IgD-negative memory B cell (primary cell): ENCODE data around the gene LARP4B. TPM values are rescaled to one million over a fixed set of nuclear protein-coding genes. Genes with fewer than 3 reads are reported as not detected.

Source experiments
- H3K27ac Mint-ChIP-seq, 3 donors: one replicate each; pipeline ENCODE4 v1.8.0; 2020 to 2022; ENCODE audit warnings: mild to moderate bottlenecking in 3 of 3, mixed read lengths in 3 of 3, moderate library complexity in 1 of 3
- H3K27me3 Mint-ChIP-seq: one replicate; pipeline ENCODE4 v1.8.0; 2021; ENCODE audit warnings: mixed read lengths
- H3K36me3 Mint-ChIP-seq: one replicate; pipeline ENCODE4 v1.8.0; 2020; ENCODE audit warnings: mild to moderate bottlenecking, mixed read lengths
- H3K4me1 Mint-ChIP-seq, 3 donors: one replicate each; pipeline ENCODE4 v1.8.0; 2020 to 2022; ENCODE audit warnings: mixed read lengths in 3 of 3, mild to moderate bottlenecking in 1 of 3
- H3K4me3 Mint-ChIP-seq, 4 donors: one replicate each; pipeline ENCODE4 v1.8.0; 2020 to 2022; ENCODE audit warnings: mild to moderate bottlenecking in 4 of 4, mixed read lengths in 4 of 4, moderate library complexity in 3 of 4
- H3K9me3 Mint-ChIP-seq, 3 donors: one replicate each; pipeline ENCODE4 v1.8.0; 2020 to 2021; ENCODE audit warnings: mixed read lengths in 3 of 3, mild to moderate bottlenecking in 1 of 3
- polyA plus RNA-seq: library from polyadenylated mRNA; unstranded; fragments of 300-500 nt; fragmentation: Illumina TruSeq; gene quantifications from one replicate; pipeline ENCODE4 v1.2.3, GENCODE V29; 2021

LARP4B gene
- polyA plus RNA-seq, 1 donor from 2014 or later = 31.3 TPM

DNA sequence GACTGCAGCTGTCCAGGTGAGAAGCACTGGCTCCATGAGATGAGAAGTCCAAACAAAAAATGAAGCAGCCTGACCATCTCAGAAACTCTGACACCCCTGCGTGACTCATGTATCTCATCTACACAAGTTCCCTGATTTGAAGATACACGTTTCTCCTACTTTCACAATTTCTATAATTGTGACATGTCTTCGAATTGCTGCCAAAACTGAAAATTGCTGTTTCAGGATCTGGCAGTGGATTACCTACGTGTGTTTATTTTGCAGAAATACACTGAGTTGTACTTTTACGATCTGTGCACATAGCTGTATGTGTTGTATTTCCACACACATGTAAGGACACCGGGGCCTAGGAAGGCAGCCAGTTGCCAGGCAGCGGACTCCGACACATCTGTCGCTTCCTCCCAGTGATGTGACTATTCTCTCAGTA lies 53.2 kb downstream of the LARP4B start:
- peaks cover 3% of the 10 kb centered on the region for H3K36me3 Mint-ChIP-seq
- peaks cover 0 to 10% (median 4%) of the 10 kb centered on the region in 3 donors for H3K4me1 Mint-ChIP-seq
- H3K27me3 Mint-ChIP-seq = no peaks in the 10 kb centered on the region
- H3K4me3 Mint-ChIP-seq = no peak overlapping the region
- no peaks in the 10 kb centered on the region for H3K9me3 Mint-ChIP-seq
- no peak overlapping the region for H3K27ac Mint-ChIP-seq

DNA sequence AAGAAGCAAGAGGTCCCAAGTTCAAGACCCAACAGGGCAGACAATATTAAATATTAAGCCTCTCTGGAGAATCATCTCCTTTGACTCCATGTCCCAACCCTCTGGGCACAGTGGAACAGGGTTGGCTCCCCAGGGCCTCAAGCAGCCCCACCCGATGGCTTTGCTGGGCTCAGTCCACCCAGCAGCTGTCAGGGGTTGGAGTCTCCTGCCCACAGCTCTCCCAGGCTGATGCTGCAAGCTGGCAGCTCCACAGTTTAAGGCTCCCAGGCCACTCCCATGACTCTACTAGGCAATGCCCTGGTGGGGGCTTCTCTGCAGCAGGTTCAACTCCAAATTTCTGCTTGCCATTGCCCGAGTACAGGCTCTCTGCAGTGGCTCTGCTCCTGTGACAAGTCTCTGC lies 55.1 kb downstream of the LARP4B start:
- Mint-ChIP-seq H3K9me3 (no peaks in the 10 kb centered on the region), H3K27me3 (no peaks in the 10 kb centered on the region), H3K36me3 (peaks cover 3% of the 10 kb centered on the region), H3K4me3 (no peak overlapping the region), H3K27ac (no peak overlapping the region), H3K4me1 (peaks cover 2 to 16% (median 15%) of the 10 kb centered on the region in 3 donors)

GRCh38 chr10:873020-873419 lies 58.5 kb downstream of the LARP4B start:
- H3K27ac Mint-ChIP-seq = no peak overlapping the region
- H3K27me3 Mint-ChIP-seq = no peaks in the 10 kb centered on the region

GRCh38 chr10:871951-872403 lies 59.5 kb downstream of the LARP4B start:
- Mint-ChIP-seq H3K9me3 (no peaks in the 10 kb centered on the region), H3K4me1 (peaks cover 11 to 28% (median 21%) of the 10 kb centered on the region in 3 donors), H3K36me3 (no peaks in the 10 kb centered on the region), H3K27me3 (no peaks in the 10 kb centered on the region), H3K27ac (peak overlapping the region in 1 of 3 donors; percentile 88), H3K4me3 (peak overlapping the region in 1 of 4 donors; percentile 47)

More at GRCh38 chr10:873020-873419, 58.5 kb downstream of the LARP4B start:
- Mint-ChIP-seq H3K4me3 (peak overlapping the region in 1 of 4 donors; percentile 38), H3K9me3 (no peaks in the 10 kb centered on the region), H3K36me3 (no peaks in the 10 kb centered on the region), H3K4me1 (peaks cover 9 to 26% (median 21%) of the 10 kb centered on the region in 3 donors)

GRCh38 chr10:870564-871166 lies 60.8 kb downstream of the LARP4B start:
- H3K36me3 Mint-ChIP-seq = peaks cover 2% of the 10 kb centered on the region
- H3K4me1 Mint-ChIP-seq = peaks cover 15 to 31% (median 21%) of the 10 kb centered on the region in 3 donors
- H3K27ac Mint-ChIP-seq = peak overlapping the region; percentile 10 to 88 (median 64)
- H3K9me3 Mint-ChIP-seq = no peaks in the 10 kb centered on the region
- H3K4me3 Mint-ChIP-seq = no peak overlapping the region
- no peaks in the 10 kb centered on the region for H3K27me3 Mint-ChIP-seq

DNA sequence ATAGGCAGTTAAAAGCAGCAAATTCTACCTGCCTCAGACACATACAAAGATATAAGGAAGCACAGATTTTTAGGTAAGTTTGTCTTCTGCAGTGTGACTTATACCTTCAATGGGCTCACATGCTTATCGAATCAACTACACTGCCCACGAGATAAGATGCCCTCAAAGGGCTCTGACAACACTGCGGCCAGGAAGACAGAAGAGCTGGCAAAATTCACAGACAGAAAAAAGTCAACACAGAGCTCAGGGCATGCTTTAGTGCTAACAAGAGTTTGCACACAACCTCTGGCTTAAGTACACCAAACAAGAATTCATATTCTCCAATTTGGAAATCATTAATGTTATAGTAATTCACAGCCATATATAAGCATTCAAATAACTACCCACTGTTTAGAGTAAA lies 62.3 kb downstream of the LARP4B start:
- Mint-ChIP-seq H3K27me3 (no peaks in the 10 kb centered on the region), H3K9me3 (no peaks in the 10 kb centered on the region), H3K36me3 (peaks cover 4% of the 10 kb centered on the region), H3K4me1 (peaks cover 11 to 32% (median 17%) of the 10 kb centered on the region in 3 donors), H3K27ac (no peak overlapping the region), H3K4me3 (no peak overlapping the region)

DNA sequence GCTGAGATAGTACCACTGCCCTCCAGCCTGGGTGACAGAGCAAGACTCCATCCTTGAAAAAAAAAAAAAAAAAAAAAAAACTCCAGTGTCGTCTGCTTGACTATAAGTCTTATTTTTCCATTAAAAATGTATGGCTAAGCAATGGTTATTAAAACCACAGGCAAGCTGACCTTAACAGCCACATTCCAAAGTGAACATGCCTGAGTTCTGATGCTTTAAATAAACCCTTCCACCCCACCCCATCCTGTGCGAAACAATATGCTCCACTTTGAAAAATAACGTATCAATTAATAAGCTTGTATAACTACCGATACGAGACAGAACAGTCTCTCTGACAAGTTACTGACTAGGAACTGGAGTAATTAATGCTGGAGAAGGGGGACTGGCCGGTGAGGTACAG lies 63.7 kb downstream of the LARP4B start:
- peaks cover 11 to 32% (median 17%) of the 10 kb centered on the region in 3 donors for H3K4me1 Mint-ChIP-seq
- H3K9me3 Mint-ChIP-seq = no peaks in the 10 kb centered on the region
- H3K36me3 Mint-ChIP-seq = peaks cover 6% of the 10 kb centered on the region
- no peak overlapping the region for H3K27ac Mint-ChIP-seq
- H3K4me3 Mint-ChIP-seq = no peak overlapping the region
- H3K27me3 Mint-ChIP-seq = no peaks in the 10 kb centered on the region

- Mint-ChIP-seq H3K27me3 (no peaks in the 10 kb centered on the region), H3K4me3 (peak overlapping the region in 1 of 4 donors; percentile 36), H3K4me1 (peaks cover 5 to 22% (median 16%) of the 10 kb centered on the region in 3 donors), H3K36me3 (peaks cover 8% of the 10 kb centered on the region), H3K9me3 (no peaks in the 10 kb centered on the region), H3K27ac (peak overlapping the region in 2 of 3 donors; percentile 57 to 90)
Measured at GRCh38 chr10:866577-866941, 64.9 kb downstream of the LARP4B start.

GRCh38 chr10:865924-866576 lies 65.5 kb downstream of the LARP4B start:
- Mint-ChIP-seq H3K36me3 (peaks cover 8% of the 10 kb centered on the region), H3K4me1 (peaks cover 5 to 19% (median 14%) of the 10 kb centered on the region in 3 donors), H3K27ac (peak overlapping the region in 2 of 3 donors; percentile 57 to 90), H3K27me3 (no peaks in the 10 kb centered on the region), H3K4me3 (no peak overlapping the region), H3K9me3 (no peaks in the 10 kb centered on the region)

- H3K9me3 Mint-ChIP-seq = no peaks in the 10 kb centered on the region
- peak overlapping the region in 1 of 4 donors; percentile 14 for H3K4me3 Mint-ChIP-seq
- H3K27ac Mint-ChIP-seq = peak overlapping the region in 1 of 3 donors; percentile 90
- H3K27me3 Mint-ChIP-seq = no peaks in the 10 kb centered on the region
- peaks cover 8% of the 10 kb centered on the region for H3K36me3 Mint-ChIP-seq
- peaks cover 5 to 13% (median 9%) of the 10 kb centered on the region in 3 donors for H3K4me1 Mint-ChIP-seq
Measured at GRCh38 chr10:865257-865656, 66.2 kb downstream of the LARP4B start.

DNA sequence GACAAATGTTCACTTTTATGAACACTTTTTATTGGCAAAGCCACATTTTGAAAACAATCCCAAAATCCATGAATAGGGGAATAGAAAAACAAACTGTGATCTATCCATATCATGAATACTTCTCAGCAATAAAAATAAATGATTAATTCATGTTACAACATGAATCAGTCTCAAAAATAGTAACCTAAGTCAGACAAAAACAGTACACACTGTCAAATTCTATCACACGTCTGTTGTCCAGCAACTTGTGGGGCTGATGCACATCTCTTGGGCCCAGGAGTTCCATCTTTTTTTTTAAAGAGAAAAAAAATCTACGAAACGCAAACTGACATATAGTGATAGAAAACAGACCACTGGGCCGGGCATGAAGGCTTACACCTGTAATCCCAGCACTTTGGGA lies 71.0 kb downstream of the LARP4B start:
- H3K27me3 Mint-ChIP-seq = no peaks in the 10 kb centered on the region
- H3K4me1 Mint-ChIP-seq = peaks cover 8 to 21% (median 13%) of the 10 kb centered on the region in 3 donors
- peak overlapping the region in 1 of 4 donors; percentile 17 for H3K4me3 Mint-ChIP-seq
- no peak overlapping the region for H3K27ac Mint-ChIP-seq
- peaks cover 6% of the 10 kb centered on the region for H3K36me3 Mint-ChIP-seq
- no peaks in the 10 kb centered on the region for H3K9me3 Mint-ChIP-seq

- Mint-ChIP-seq H3K36me3 (peaks cover 2% of the 10 kb centered on the region), H3K27me3 (no peaks in the 10 kb centered on the region), H3K4me3 (no peak overlapping the region), H3K9me3 (no peaks in the 10 kb centered on the region), H3K4me1 (peaks cover 19 to 40% (median 32%) of the 10 kb centered on the region in 3 donors), H3K27ac (peak overlapping the region in 1 of 3 donors; percentile 69)
Measured at GRCh38 chr10:856416-857157, 74.9 kb downstream of the LARP4B start.

DNA sequence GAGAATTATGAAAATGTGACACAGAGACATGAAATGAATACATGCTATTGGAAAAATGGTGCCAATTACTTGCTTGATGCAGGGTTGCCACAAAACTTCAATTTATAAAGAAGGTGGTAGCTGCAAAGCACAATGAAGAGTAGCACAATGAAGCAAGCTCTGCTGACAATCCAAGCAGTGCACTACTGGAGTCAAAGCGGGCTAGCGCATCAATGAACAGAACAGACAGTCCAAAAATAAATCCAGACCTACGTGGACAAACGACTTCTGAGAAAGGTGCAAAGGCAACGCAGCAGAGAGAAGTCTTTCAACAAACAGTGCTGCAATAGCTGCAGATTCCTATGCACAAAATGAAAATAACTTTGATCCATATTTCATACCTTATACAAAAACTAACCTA lies 75.8 kb downstream of the LARP4B start:
- H3K27me3 Mint-ChIP-seq = no peaks in the 10 kb centered on the region
- H3K36me3 Mint-ChIP-seq = peaks cover 2% of the 10 kb centered on the region
- H3K4me3 Mint-ChIP-seq = no peak overlapping the region
- H3K27ac Mint-ChIP-seq = no peak overlapping the region
- no peaks in the 10 kb centered on the region for H3K9me3 Mint-ChIP-seq
- peaks cover 25 to 43% (median 37%) of the 10 kb centered on the region in 3 donors for H3K4me1 Mint-ChIP-seq

- no peak overlapping the region for H3K4me3 Mint-ChIP-seq
- peak overlapping the region in 2 of 3 donors; percentile 5 to 46 for H3K27ac Mint-ChIP-seq
- no peaks in the 10 kb centered on the region for H3K27me3 Mint-ChIP-seq
- H3K36me3 Mint-ChIP-seq = peaks cover 2% of the 10 kb centered on the region
- H3K9me3 Mint-ChIP-seq = no peaks in the 10 kb centered on the region
- peaks cover 26 to 43% (median 37%) of the 10 kb centered on the region in 3 donors for H3K4me1 Mint-ChIP-seq
Measured at GRCh38 chr10:855079-855478, 76.4 kb downstream of the LARP4B start.

DNA sequence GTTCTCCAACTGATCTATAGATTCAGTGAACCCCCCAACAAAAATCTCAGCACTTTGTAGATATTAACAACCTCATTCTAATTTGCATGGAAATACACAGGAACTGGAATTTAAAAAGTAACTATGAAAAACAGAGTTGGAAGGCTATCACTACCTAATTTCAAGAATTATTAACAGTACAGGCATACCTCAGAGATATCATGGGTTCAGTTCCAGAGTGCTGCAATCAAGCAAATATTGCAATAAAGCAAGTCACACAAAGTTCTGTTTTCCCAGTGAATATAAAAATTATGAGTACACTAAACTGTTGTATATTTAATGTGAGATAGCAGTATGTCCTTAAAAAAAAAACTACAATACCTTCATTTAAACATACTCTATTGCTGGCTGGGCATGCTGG lies 78.5 kb downstream of the LARP4B start:
- Mint-ChIP-seq H3K36me3 (peaks cover 4% of the 10 kb centered on the region), H3K4me1 (peaks cover 28 to 43% (median 40%) of the 10 kb centered on the region in 3 donors)

More for the DNA sequence above, 78.5 kb downstream of the LARP4B start:
- Mint-ChIP-seq H3K27ac (peak overlapping the region; percentile 3 to 93 (median 92)), H3K4me3 (no peak overlapping the region), H3K27me3 (no peaks in the 10 kb centered on the region), H3K9me3 (peaks cover 0 to 4% (median 0%) of the 10 kb centered on the region in 3 donors)
